ENCODE results near the gene DENND1A. TPM values are rescaled to one million over a fixed set of nuclear protein-coding genes. Genes with fewer than 3 reads are reported as not detected.

Gene DENND1A
- total RNA-seq, 1 experiment from 2014 or later: 19.7 TPM

- no peaks in the 10 kb centered on the region for H3K27me3 ChIP-seq (ENCODE audit: control insufficient read depth, insufficient read depth, low read length)
- TF ChIP-seq TCF7L2 (IDR thresholded peaks at IDR 0.05; ENCODE audit: low read depth, low read length) (no peak), REST (IDR thresholded peaks at IDR 0.05; ENCODE audit: insufficient read depth in 1 of 2, low read depth in 2 of 2, low read length in 1 of 2) (no peak), POLR2AphosphoS5 (IDR thresholded peaks at IDR 0.05; ENCODE audit: low read depth, low read length) (no peak), SIN3A (IDR thresholded peaks at IDR 0.05; ENCODE audit: borderline replicate concordance, insufficient read depth, low read depth, low read length) (no peak), CTCF (IDR thresholded peaks at IDR 0.05) (no peak)
- intact Hi-C loops (cut with micrococcal nuclease; ENCODE audit: unreplicated experiment): no loop called here
- in situ Hi-C loops (cut with HindIII; ENCODE audit: low pct_unique_long_range_greater_than_20kb, low sequenced_read_pairs): no loop called here
- H3K9me3 ChIP-seq (ENCODE audit: control insufficient read depth, insufficient read depth, low read depth, low read length): no peaks in the 10 kb centered on the region
- ChIA-PET POLR2A (no interaction called here), CTCF (no interaction called here)
- H3K27ac ChIP-seq (ENCODE audit: low read length): no peak overlapping the region
- ATAC-seq (no peak), DNase-seq (ENCODE audit: low read depth, low spot score) (no peak)
- H3K4me1 ChIP-seq (ENCODE audit: control insufficient read depth, insufficient read depth, low read length): peaks cover 8% of the 10 kb centered on the region
- BruUV-seq (replicated peaks): no TSS peak
- no peak overlapping the region for H3K4me3 ChIP-seq (ENCODE audit: low read depth in 2 of 2, low read length in 2 of 2)
- no peaks in the 10 kb centered on the region; the same call in 1 of the 2 replicates for H3K36me3 ChIP-seq (ENCODE audit: control insufficient read depth, insufficient read depth, low read length)
Observed at GRCh38 chr9:123926941-123927340, 3.0 kb downstream of the DENND1A start.

- CTCF ChIA-PET: no interaction called here
- Histone ChIP-seq H3K27me3 (ENCODE audit: control insufficient read depth, insufficient read depth, low read length) (no peaks in the 10 kb centered on the region), H3K9me3 (ENCODE audit: control insufficient read depth, insufficient read depth, low read depth, low read length) (no peaks in the 10 kb centered on the region), H3K4me3 (ENCODE audit: low read depth in 2 of 2, low read length in 2 of 2) (no peak overlapping the region), H3K27ac (ENCODE audit: low read length) (no peak overlapping the region), H3K36me3 (ENCODE audit: control insufficient read depth, insufficient read depth, low read length) (no peaks in the 10 kb centered on the region; the same call in 1 of the 2 replicates), H3K4me1 (ENCODE audit: control insufficient read depth, insufficient read depth, low read length) (peaks cover 8% of the 10 kb centered on the region)
- no peak for DNase-seq (ENCODE audit: low read depth, low spot score)
- POLR2A ChIA-PET: no interaction called here
- no TSS peak for BruUV-seq (replicated peaks)
- no peak for ATAC-seq
- intact Hi-C loops (cut with micrococcal nuclease; ENCODE audit: unreplicated experiment): no loop called here
- TF ChIP-seq TCF7L2 (IDR thresholded peaks at IDR 0.05; ENCODE audit: low read depth, low read length) (no peak), CTCF (IDR thresholded peaks at IDR 0.05) (no peak), REST (IDR thresholded peaks at IDR 0.05; ENCODE audit: insufficient read depth in 1 of 2, low read depth in 2 of 2, low read length in 1 of 2) (no peak)
- in situ Hi-C loops (cut with HindIII; ENCODE audit: low pct_unique_long_range_greater_than_20kb, low sequenced_read_pairs): no loop called here
Observed at GRCh38 chr9:123925819-123926218, 4.1 kb downstream of the DENND1A start.
